Activated CD4-positive, alpha-beta T cell treated with anti-CD3 and anti-CD28 coated beads, Interleukin-2, Interleukin-6, amounts not matched to agents 100 ng/mL and 50 ng/mL, durations not matched to agents 16 hours and 8 hours (primary cell): Measurements from ENCODE around the gene SDK1.
"Not testable (repeated sequence)": the region's sequence is repeated elsewhere in the genome, so short reads cannot be mapped to it uniquely, and the experiment has no call there.

Source experiments
- DNase-seq: peaks from one replicate; pipeline ENCODE4 v3.0.0-alpha.2; 2020

The SDK1 gene

GRCh38 chr7:3540456-3541220, 239.6 kb downstream of the SDK1 start:
- no peak for DNase-seq

DNA sequence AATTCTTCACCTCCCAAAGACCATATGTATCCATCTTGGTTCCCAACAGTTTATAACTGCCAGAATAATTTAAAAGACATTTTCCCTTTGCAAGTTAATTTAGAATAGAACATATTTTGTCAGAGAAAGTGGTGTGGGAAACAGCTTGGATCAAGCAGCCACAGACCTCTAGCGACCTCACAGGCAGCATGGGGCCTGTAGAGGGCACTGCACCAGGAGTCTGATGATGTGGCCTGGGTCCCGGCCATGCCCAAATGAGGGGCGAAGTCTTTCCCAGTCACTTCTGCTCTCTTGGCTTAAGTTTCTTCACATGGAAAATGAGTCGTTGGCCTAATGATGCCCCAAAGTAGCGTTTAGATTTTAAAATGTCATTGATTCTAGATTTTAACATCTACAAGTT, 243.2 kb downstream of the SDK1 start:
- no peak for DNase-seq

GRCh38 chr7:3548815-3549214, 247.8 kb downstream of the SDK1 start:
- DNase-seq = no peak

GRCh38 chr7:3549601-3550000, 248.5 kb downstream of the SDK1 start:
- DNase-seq = no peak

- no peak for DNase-seq
These were observed 250.5 kb downstream of the SDK1 start for GRCh38 chr7:3551536-3551935.

- DNase-seq = no peak
These were observed 251.4 kb downstream of the SDK1 start for GRCh38 chr7:3552499-3552898.

- DNase-seq = no peak
These were observed 257.3 kb downstream of the SDK1 start for GRCh38 chr7:3558400-3558799.

GRCh38 chr7:3559278-3559677, 258.2 kb downstream of the SDK1 start:
- no peak for DNase-seq

- no peak for DNase-seq
These were observed 259.4 kb downstream of the SDK1 start for GRCh38 chr7:3560495-3560894.

- DNase-seq = no peak
These were observed 260.9 kb downstream of the SDK1 start for GRCh38 chr7:3561932-3562331.

DNA sequence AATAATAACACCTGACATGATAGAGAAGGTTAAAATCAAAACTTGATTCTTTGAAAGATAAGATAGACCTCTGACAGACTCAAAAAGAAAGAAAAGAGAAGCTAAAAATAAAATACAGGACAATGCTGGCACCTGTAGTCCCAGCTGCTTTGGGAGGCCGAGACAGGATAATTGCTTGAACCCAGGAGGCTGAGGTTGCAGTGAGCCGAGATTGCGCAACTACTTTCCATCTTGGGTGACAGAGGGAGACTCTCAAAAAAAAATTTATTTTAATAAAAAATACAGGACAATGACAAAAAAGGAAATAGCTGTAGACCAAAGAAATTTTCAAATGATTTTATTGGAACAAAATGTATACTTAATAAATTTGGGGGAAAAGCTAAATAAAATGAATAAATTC, 263.2 kb downstream of the SDK1 start:
- no peak for DNase-seq

DNA sequence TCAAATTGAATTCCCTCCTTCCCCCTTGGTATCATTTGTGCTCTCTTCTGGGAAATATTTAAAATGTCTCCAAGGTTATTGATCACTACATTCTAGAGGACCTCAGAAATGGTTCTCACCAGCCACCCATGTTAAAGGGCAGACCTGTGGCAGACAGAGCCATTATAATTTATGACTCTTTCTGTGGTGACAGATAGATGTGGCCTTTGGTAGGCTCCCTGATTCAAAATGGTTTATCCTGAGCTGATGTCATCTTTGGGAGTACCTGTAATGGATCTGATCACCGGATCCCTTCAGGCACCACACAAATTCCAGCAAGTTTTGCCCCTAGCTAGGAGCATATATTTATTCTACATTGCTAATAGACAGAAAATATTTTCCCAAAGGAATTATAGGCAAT, 267.5 kb downstream of the SDK1 start:
- no peak for DNase-seq

DNA sequence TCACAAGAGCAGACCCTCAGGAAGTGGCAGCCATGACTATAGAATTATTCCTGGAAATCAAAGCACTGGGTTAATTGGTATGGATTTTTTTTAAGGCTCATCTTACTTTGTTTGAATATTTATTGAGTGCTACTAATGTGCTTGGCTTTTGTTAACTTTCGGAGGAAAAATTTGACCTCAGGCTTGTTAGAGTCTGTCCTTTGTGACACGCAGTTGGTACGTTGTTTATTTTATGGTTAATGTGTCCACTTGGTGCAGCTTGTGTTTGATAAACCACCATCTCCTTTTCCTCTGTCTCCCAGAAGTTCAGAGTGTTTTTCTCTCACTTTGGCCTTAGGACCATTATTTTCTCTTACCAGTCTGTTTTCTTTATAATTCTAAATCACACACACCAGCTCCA, 268.6 kb downstream of the SDK1 start:
- DNase-seq = no peak

DNA sequence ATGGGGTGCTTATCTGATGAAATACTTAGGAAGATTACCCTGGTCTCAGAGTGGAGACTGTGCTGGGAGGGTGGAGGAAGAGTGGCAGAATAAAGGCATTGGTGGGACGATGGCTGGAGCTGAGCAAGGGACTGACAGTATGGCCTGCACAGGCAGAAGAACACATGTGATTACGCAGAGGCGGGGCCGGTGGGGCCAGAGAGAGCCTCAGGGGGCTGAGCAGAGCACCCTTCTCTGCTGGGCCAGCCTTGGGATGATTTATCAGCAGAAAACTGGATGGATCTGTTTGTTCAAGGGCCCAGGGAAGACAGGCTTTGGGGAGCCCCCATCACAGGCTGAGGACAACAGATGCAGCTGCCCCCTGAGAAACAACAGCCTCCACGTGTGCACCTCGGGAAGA, 272.1 kb downstream of the SDK1 start:
- no peak for DNase-seq

DNA sequence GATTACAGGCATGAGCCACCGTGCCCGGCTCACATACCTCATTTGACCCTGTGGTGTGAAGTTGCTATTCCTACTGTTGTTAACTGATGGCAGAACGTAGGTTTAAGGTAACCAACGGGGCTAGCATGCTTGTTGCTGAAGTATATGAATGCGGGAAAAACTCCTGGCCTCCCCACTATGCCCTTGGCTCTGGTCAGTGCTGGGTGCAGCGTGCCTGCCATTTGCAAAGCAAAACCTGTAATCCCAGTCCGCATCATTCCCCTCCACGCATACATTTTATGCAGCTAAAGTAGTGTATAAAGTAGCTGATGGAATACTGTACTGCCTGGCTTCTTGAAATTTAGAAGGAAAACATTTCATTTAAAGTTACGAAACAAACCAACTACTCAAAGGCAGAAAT, 273.3 kb downstream of the SDK1 start:
- no peak for DNase-seq

GRCh38 chr7:3575753-3576531, 274.9 kb downstream of the SDK1 start:
- no peak for DNase-seq

GRCh38 chr7:3578399-3578798, 277.3 kb downstream of the SDK1 start:
- DNase-seq = no peak

DNA sequence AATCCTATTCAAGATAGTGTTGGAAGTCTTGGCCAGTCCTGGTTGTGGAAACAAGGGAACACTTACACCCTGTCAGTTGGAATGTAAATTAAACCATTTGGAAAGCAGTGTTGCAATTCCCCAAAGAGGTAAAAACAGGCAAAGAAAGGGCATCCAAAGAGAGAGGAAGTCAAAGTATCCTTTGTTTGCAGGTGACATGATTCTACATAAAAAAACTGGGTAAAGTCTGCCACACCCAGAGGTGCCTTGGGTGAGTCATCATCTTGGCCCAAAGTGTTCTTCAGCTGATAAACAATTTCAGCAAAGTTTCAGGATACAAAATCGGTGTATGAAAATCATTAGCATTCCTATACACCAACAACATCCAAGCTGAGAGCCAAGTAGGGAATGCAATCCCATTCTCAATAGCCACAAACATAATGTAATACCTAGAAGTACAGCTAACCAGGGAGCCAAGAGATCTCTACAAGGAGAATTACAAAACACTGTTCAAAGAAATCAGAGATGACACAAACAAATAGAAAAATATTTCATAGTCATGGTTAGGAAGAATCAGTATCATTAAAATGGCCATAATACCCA, 278.7 kb downstream of the SDK1 start:
- DNase-seq = no peak

DNA sequence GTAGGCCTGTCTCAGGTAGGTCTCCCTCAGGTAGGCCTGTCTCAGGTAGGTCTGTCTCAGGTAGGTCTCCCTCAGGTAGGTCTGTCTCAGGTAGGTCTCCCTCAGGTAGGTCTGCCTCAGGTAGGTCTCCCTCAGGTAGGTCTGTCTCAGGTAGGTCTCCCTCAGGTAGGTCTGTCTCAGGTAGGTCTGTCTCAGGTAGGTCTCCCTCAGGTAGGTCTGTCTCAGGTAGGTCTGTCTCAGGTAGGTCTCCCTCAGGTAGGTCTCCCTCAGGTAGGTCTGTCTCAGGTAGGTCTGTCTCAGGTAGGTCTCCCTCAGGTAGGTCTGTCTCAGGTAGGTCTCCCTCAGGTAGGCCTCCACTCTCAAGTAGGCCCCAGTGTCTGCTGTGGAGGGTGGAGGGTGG, 281.1 kb downstream of the SDK1 start:
- not testable (repeated sequence) for DNase-seq

DNA sequence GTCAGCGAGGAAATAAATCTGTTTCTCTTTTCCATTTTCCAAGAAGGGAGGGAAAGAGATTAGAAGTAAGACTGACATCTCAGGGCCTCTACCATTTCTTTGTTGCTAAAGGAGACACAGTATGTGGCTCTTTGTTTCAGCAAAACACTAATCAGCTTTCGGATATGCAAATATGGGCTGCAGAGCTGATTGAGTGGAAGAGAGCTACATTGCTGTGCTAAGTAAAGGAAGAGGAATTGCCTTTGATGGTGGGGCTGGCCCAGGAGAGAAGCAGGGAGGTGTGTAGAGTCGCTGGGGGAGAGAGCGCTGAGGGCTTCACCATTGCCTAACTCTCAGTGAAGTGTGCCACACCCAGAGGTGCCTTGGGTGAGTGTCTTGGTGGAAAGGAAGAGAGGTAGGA, 284.8 kb downstream of the SDK1 start:
- DNase-seq = no peak

- DNase-seq = no peak
These were observed 287.3 kb downstream of the SDK1 start for GRCh38 chr7:3588341-3588740.

GRCh38 chr7:3589752-3590151, 288.7 kb downstream of the SDK1 start:
- DNase-seq = no peak

DNA sequence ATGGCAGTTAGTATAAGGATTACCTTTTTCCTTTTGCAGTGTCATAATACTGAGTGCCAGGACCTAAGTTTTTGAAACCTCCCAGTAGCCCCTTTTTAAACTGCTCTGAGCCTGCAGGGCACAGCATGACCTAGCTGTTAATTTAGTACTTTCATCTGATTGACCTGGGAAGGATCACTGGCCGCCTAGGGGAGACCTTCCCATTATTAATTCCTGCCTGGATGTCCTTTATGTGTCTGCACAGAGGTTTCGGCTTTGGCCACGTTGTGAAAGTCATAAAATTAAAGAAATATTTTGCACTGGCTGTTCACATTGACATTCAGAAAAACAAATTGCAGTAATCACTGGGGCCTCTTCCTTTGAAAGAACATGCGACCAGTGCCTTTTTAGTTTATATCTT, 290.2 kb downstream of the SDK1 start:
- DNase-seq = no peak

GRCh38 chr7:3591944-3592343, 290.9 kb downstream of the SDK1 start:
- no peak for DNase-seq
